ENCODE data around the gene FIGNL2. TPM values are rescaled to one million over a fixed set of nuclear protein-coding genes. Genes with fewer than 3 reads are reported as not detected.

FIGNL2 gene
- total RNA-seq, 2 donors from 2014 or later: 0.33 to 0.52 TPM

DNA sequence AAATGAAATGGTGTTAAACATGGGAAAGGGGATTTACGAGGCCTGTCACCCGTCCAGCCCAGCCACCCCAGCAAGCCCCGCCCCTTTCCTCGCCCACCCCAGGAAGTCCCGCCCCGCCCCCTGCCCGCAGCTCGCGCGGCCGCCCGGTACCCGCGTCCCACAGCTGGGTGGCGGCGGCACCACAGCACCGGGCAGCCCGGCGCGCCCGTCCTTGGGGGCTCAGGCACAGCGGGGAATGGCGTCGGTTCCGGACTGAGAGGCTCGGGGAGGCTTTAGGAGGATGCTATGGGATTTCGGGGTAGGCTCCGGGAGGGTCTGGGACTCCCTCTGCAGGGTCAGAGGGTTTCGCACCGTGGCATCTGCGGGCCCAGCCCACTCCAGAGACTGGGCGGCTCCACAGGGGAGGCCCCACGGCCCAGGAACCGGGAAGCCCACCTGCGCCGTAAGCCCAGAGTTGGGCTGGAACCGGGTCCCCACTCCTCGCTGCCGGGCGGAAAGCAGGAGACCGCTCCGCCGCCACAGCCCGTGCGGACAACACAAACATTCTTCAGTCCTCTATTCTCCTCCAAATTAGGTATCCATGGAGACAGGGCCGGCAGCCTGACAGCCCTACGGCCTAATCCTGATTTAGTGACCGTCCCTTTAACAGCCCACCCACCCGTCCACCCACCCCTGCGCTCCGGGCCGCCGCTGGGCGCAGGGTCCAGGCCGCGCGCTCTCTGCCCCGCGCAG lies 1.4 kb downstream of the FIGNL2 start:
- H3K27ac ChIP-seq: peak overlapping the region in 1 of 4 donors; percentile 0
- intact Hi-C loops (cut with DNase I): no loop called here
- peak overlapping the region; percentile 2 to 12 for H3K4me3 ChIP-seq
- no peak for TF ChIP-seq POLR2A (IDR thresholded peaks at IDR 0.05)
- no peak for TF ChIP-seq CTCF (IDR thresholded peaks at IDR 0.05)
- ATAC-seq: peak; percentile 40
- H3K27me3 ChIP-seq: peaks cover 0 to 32% of the 10 kb centered on the region in 2 donors
- peaks cover 21% of the 10 kb centered on the region for H3K4me1 ChIP-seq
- WGBS, 2 donors: 0 to 1% methylated on average over 3 to 53 of the region's 59 CpGs
- no peaks in the 10 kb centered on the region for H3K36me3 ChIP-seq (replicated peaks in 1 of 2; ENCODE audit: insufficient read depth in 1 of 2, low read depth in 2 of 2)
- DNase-seq: peak; percentile 21 to 59 (median 34)
- H3K9me3 ChIP-seq: no peaks in the 10 kb centered on the region

- no peak for ATAC-seq
- DNase-seq: no peak
- TF ChIP-seq CTCF (IDR thresholded peaks at IDR 0.05) (no peak), POLR2A (IDR thresholded peaks at IDR 0.05) (no peak)
- Histone ChIP-seq H3K4me1 (peaks cover 21% of the 10 kb centered on the region), H3K27ac (no peak overlapping the region), H3K9me3 (no peaks in the 10 kb centered on the region), H3K4me3 (no peak overlapping the region), H3K36me3 (replicated peaks in 1 of 2; ENCODE audit: insufficient read depth in 1 of 2, low read depth in 2 of 2) (no peaks in the 10 kb centered on the region), H3K27me3 (peaks cover 0 to 32% of the 10 kb centered on the region in 2 donors)
- intact Hi-C loops (cut with DNase I): no loop called here
- 79 to 81% methylated on average over 10 to 15 of the region's 15 CpGs for WGBS, 2 donors
These were observed 2.2 kb downstream of the FIGNL2 start for GRCh38 chr12:51846271-51846691.

DNA sequence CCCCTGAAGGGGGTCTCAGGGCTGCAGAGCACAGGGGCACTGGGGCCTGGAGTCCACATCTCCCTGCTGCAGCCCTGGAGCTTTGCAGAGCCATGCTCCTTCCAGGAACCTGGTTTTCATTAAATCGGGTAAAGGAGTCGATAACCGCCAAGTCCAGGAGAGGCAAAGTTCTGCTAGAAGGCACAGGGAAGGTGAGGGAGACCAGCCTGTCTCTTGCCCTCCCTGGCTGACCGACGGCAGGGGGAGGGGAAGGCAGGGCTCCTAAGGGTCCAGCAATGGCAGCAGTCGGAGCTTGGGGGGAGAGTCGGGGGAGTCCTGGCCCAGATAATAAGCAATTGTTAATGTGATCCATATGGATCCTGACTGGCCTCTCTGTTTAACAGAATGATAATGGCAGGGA lies 3.0 kb downstream of the FIGNL2 start:
- Histone ChIP-seq H3K27ac (no peak overlapping the region), H3K27me3 (peaks cover 0 to 32% of the 10 kb centered on the region in 2 donors), H3K9me3 (no peaks in the 10 kb centered on the region), H3K4me1 (peaks cover 21% of the 10 kb centered on the region), H3K36me3 (replicated peaks in 1 of 2; ENCODE audit: insufficient read depth in 1 of 2, low read depth in 2 of 2) (no peaks in the 10 kb centered on the region), H3K4me3 (no peak overlapping the region)
- TF ChIP-seq CTCF (IDR thresholded peaks at IDR 0.05) (no peak), POLR2A (IDR thresholded peaks at IDR 0.05) (no peak)
- WGBS, 2 donors: 43 to 46% methylated on average over 4 to 7 of the region's 7 CpGs
- no peak for DNase-seq
- no peak for ATAC-seq
- intact Hi-C loops (cut with DNase I): no loop called here

GRCh38 chr12:51844854-51845253 lies 3.7 kb downstream of the FIGNL2 start:
- Histone ChIP-seq H3K4me3 (no peak overlapping the region), H3K27ac (no peak overlapping the region), H3K4me1 (peaks cover 21% of the 10 kb centered on the region), H3K27me3 (peaks cover 0 to 32% of the 10 kb centered on the region in 2 donors), H3K36me3 (replicated peaks in 1 of 2; ENCODE audit: insufficient read depth in 1 of 2, low read depth in 2 of 2) (no peaks in the 10 kb centered on the region), H3K9me3 (no peaks in the 10 kb centered on the region)
- intact Hi-C loops (cut with DNase I): no loop called here
- TF ChIP-seq CTCF (IDR thresholded peaks at IDR 0.05) (no peak), POLR2A (IDR thresholded peaks at IDR 0.05) (no peak)
- WGBS, 2 donors: 72 to 84% methylated on average over 3 to 4 of the region's 4 CpGs
- no peak for DNase-seq
- no peak for ATAC-seq

DNA sequence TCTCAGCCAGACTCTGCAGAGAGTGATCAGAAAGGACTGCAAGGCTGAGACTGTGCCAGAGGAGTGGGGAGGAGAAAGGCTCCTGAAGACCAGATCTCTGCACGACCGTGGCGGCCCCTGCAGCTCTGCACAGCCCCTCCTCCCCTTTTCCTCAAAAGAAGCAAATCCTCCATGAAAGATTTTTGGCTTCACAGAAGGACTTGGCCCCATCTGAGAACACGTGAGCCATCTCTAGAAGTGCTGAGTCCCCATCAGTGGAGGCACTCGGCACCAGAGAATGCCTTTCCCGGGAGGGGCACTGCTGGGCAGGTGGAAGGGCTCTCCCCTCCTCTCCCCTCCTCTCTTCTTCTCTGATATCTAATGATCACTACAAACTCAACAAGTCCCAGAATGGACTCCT lies 6.8 kb downstream of the FIGNL2 start:
- intact Hi-C loops (cut with DNase I): no loop called here

More for the DNA sequence above, 6.8 kb downstream of the FIGNL2 start:
- peaks cover 4% of the 10 kb centered on the region for H3K4me1 ChIP-seq
- 52 to 63% methylated on average over 2 to 6 of the region's 6 CpGs for WGBS, 2 donors
- no peak for TF ChIP-seq POLR2A (IDR thresholded peaks at IDR 0.05)
- no peak for TF ChIP-seq CTCF (IDR thresholded peaks at IDR 0.05)
- H3K36me3 ChIP-seq (replicated peaks in 1 of 2; ENCODE audit: insufficient read depth in 1 of 2, low read depth in 2 of 2): no peaks in the 10 kb centered on the region
- ATAC-seq (no peak), DNase-seq (no peak)
- H3K27ac ChIP-seq: no peak overlapping the region
- H3K27me3 ChIP-seq: peaks cover 0 to 16% of the 10 kb centered on the region in 2 donors
- no peaks in the 10 kb centered on the region for H3K9me3 ChIP-seq
- no peak overlapping the region for H3K4me3 ChIP-seq

Measured in body of pancreas (tissue), 4 donors.